Trophoblast cell (in vitro differentiated cells and primary cell): ENCODE results near the gene CD1B.
"Not testable (repeated sequence)": the region's sequence is repeated elsewhere in the genome, so short reads cannot be mapped to it uniquely, and the experiment has no call there.

Experiments
- DNase-seq, 2 donors: peaks; one replicate each; pipeline ENCODE4 v3.0.0-alpha.2; 2016
- H2AFZ ChIP-seq: 2 replicates; pipeline ENCODE4 v1.6.1; 2013; ENCODE audit warnings: low read length, moderate library complexity, mild to moderate bottlenecking; ENCODE audit not compliant: insufficient read depth, poor library complexity
- H2AK5ac ChIP-seq: 2 replicates; pipeline ENCODE4 v1.6.1; 2013; ENCODE audit warnings: mild to moderate bottlenecking, low read length
- H2BK120ac ChIP-seq: 2 replicates; pipeline ENCODE4 v1.6.1; 2013; ENCODE audit warnings: low read length, mild to moderate bottlenecking, moderate library complexity; ENCODE audit not compliant: insufficient read depth, poor library complexity
- H2BK12ac ChIP-seq: 2 replicates; pipeline ENCODE4 v1.6.1; 2013; ENCODE audit warnings: mild to moderate bottlenecking, low read length, moderate library complexity
- H2BK5ac ChIP-seq: 2 replicates; pipeline ENCODE4 v1.6.1; 2013; ENCODE audit warnings: low read length, low read depth, moderate library complexity, mild to moderate bottlenecking; ENCODE audit not compliant: poor library complexity
- H3K14ac ChIP-seq: 2 replicates; pipeline ENCODE4 v1.6.1; 2013; ENCODE audit warnings: mild to moderate bottlenecking, low read length
- H3K18ac ChIP-seq: 2 replicates; pipeline ENCODE4 v1.6.1; 2013; ENCODE audit warnings: mild to moderate bottlenecking, low read length
- H3K23ac ChIP-seq: 2 replicates; pipeline ENCODE4 v1.6.1; 2013; ENCODE audit warnings: low read length
- H3K27ac ChIP-seq: 2 replicates; pipeline ENCODE4 v1.5.1; 2013; ENCODE audit warnings: low read depth, mild to moderate bottlenecking, inconsistent platforms, low read length, moderate library complexity
- H3K27me3 ChIP-seq: 2 replicates; pipeline ENCODE4 v1.6.1; 2013; ENCODE audit warnings: inconsistent platforms, mild to moderate bottlenecking, low read length, moderate library complexity; ENCODE audit not compliant: insufficient read depth
- H3K36me3 ChIP-seq, 2 experiments: 1 replicate in 1 of 2; 2 replicates in 1 of 2; pipeline ENCODE4 v1.6.1; 2013; ENCODE audit warnings: low read length in 2 of 2, mild to moderate bottlenecking in 2 of 2, moderate library complexity in 1 of 2; ENCODE audit not compliant: insufficient read depth in 2 of 2, control insufficient read depth in 1 of 2
- H3K4ac ChIP-seq: 2 replicates; pipeline ENCODE4 v1.6.1; 2013; ENCODE audit warnings: low read depth, mild to moderate bottlenecking, low read length, moderate library complexity
- H3K4me1 ChIP-seq, 2 experiments: 1 replicate in 1 of 2; 2 replicates in 1 of 2; pipeline ENCODE4 v1.6.1; 2013; ENCODE audit warnings: low read length in 2 of 2, mild to moderate bottlenecking in 2 of 2, moderate library complexity in 1 of 2; ENCODE audit not compliant: insufficient read depth in 2 of 2, control insufficient read depth in 1 of 2
- H3K4me2 ChIP-seq: 2 replicates; pipeline ENCODE4 v1.6.1; 2013; ENCODE audit warnings: inconsistent platforms, mild to moderate bottlenecking, low read length, moderate library complexity
- H3K4me3 ChIP-seq: 2 replicates; pipeline ENCODE4 v1.5.1; 2013; ENCODE audit warnings: mild to moderate bottlenecking, low read depth, low read length, inconsistent platforms
- H3K79me1 ChIP-seq: one replicate; pipeline ENCODE4 v1.6.1; 2013; ENCODE audit warnings: low read length
- H3K79me2 ChIP-seq: 2 replicates; pipeline ENCODE4 v1.6.1; 2013; ENCODE audit warnings: low read length, mild to moderate bottlenecking; ENCODE audit not compliant: control insufficient read depth, insufficient read depth, poor library complexity
- H3K9ac ChIP-seq: 2 replicates; pipeline ENCODE4 v1.6.1; 2013; ENCODE audit warnings: mild to moderate bottlenecking, low read length
- H3K9me3 ChIP-seq: 2 replicates; pipeline ENCODE4 v1.6.1; 2013; ENCODE audit warnings: low read depth, mild to moderate bottlenecking, control low read depth, inconsistent platforms, low read length; ENCODE audit not compliant: insufficient read depth
- H4K12ac ChIP-seq: 2 replicates; pipeline ENCODE4 v1.6.1; 2013; ENCODE audit warnings: low read depth, mild to moderate bottlenecking, low read length, moderate library complexity
- H4K8ac ChIP-seq: 2 replicates; pipeline ENCODE4 v1.6.1; 2013; ENCODE audit warnings: low read depth, mild to moderate bottlenecking, low read length, moderate library complexity
- H4K91ac ChIP-seq: one replicate; pipeline ENCODE4 v1.6.1; 2013; ENCODE audit warnings: low read depth, mild to moderate bottlenecking, low read length, moderate library complexity
- WGBS: extraction: QIAGEN DNeasy Blood & Tissue Kit; methylation state at CpG from one replicate; pipeline ENCODE4 v1.1.7; 2013; ENCODE audit warnings: missing lambda C conversion rate; ENCODE audit not compliant: insufficient read length, insufficient coverage; ENCODE audit errors: extremely low coverage; 5-methylcytosine and 5-hydroxymethylcytosine counted together

The CD1B gene

GRCh38 chr1:158283965-158284364 lies 47.4 kb downstream of the CD1B start:
- Histone ChIP-seq H2BK12ac (no peak overlapping the region), H3K79me2 (no peaks in the 10 kb centered on the region), H3K9ac (no peak overlapping the region), H3K27ac (no peak overlapping the region), H4K12ac (no peak overlapping the region), H2BK5ac (no peak overlapping the region), H3K36me3 (no peaks in the 10 kb centered on the region), H3K4me2 (no peak overlapping the region), H2AK5ac (no peak overlapping the region), H2AFZ (no peak overlapping the region), H3K4me3 (no peak overlapping the region), H4K91ac (no peak overlapping the region), H3K9me3 (peaks cover 5% of the 10 kb centered on the region), H4K8ac (no peak overlapping the region), H3K23ac (no peak overlapping the region), H3K14ac (no peak overlapping the region), H3K79me1 (no peaks in the 10 kb centered on the region), H2BK120ac (no peak overlapping the region), H3K4ac (no peak overlapping the region), H3K18ac (no peak overlapping the region), H3K4me1 (no peaks in the 10 kb centered on the region), H3K27me3 (no peaks in the 10 kb centered on the region)
- WGBS, result no CpG with 5 or more reads among the region's 2 CpGs
- DNase-seq, result peak in 1 of 2 donors; percentile 14

DNA sequence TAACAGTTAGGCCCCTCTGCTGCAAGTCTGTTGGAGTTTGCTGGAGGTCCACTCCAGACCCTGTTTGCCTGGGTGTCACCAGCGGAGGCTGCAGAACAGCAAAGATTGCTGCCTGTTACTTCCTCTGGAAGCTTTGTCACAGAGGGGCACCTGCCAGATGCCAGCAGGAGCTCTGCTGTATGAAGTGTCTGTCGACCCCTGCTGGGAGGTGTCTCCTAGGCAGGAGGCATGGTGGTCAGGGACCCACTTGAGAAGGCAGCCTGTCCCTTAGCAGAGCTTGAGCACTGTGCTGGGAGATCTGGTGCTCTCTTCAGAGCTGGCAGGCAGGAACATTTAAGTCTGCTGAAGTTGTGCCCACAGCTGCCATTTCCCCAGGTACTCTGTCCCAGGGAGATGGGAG lies 48.9 kb downstream of the CD1B start:
- not testable (repeated sequence) for H3K79me1 ChIP-seq, H3K4ac ChIP-seq, H2BK5ac ChIP-seq, H3K9me3 ChIP-seq, H3K4me2 ChIP-seq, H3K27ac ChIP-seq, H3K79me2 ChIP-seq, H4K8ac ChIP-seq, H3K4me3 ChIP-seq, H4K12ac ChIP-seq, DNase-seq, H2BK12ac ChIP-seq, H3K27me3 ChIP-seq, H3K23ac ChIP-seq, H3K36me3 ChIP-seq, H4K91ac ChIP-seq, H3K9ac ChIP-seq, H3K18ac ChIP-seq, H3K14ac ChIP-seq, H3K4me1 ChIP-seq, H2BK120ac ChIP-seq, H2AFZ ChIP-seq, H2AK5ac ChIP-seq
- WGBS, result no CpG with 5 or more reads among the region's 2 CpGs
